Esophagus muscularis mucosa (tissue), 4 donors: ENCODE results near the gene FCRLB. TPM values are rescaled to one million over a fixed set of nuclear protein-coding genes. Genes with fewer than 3 reads are reported as not detected.

Experiments
- DNase-seq: peaks from one replicate; pipeline ENCODE4 v3.0.0-alpha.2; 2017; ENCODE audit errors: extremely low spot score
- H3K27ac ChIP-seq, 4 donors: fragments of 200-600 bp; sonication (generic); replicated peaks in 1 of 4; 1 replicate in 3 of 4; 2 replicates in 1 of 4; pipeline ENCODE4 v1.5.1; 2016 to 2019; ENCODE audit warnings: mild to moderate bottlenecking in 1 of 4
- H3K27me3 ChIP-seq, 4 donors: fragments of 200-600 bp; sonication (generic); one replicate each; pipeline versions ENCODE4 v1.5.1 to v1.6.0; 2016 to 2019
- H3K36me3 ChIP-seq, 4 donors: fragments of 200-600 bp; sonication (generic); one replicate each; pipeline ENCODE4 v1.5.1; 2016 to 2019
- H3K4me1 ChIP-seq, 4 donors: fragments of 200-600 bp; sonication (generic); one replicate each; pipeline ENCODE4 v1.5.1; 2016 to 2019
- H3K4me3 ChIP-seq, 4 donors: fragments of 200-600 bp; sonication (generic); 1 replicate in 2 of 4; 2 replicates in 2 of 4; pipeline ENCODE4 v1.5.1; 2016 to 2019; ENCODE audit warnings: mild to moderate bottlenecking in 4 of 4, moderate library complexity in 1 of 4
- H3K9me3 ChIP-seq, 4 donors: fragments of 200-600 bp; sonication (generic); 1 replicate in 3 of 4; 2 replicates in 1 of 4; pipeline ENCODE4 v1.5.1; 2016 to 2019
- EP300 ChIP-seq: sonication (generic); formaldehyde crosslinking; IDR thresholded peaks from one replicate; pipeline ENCODE4 v1.6.1; 2017; ENCODE audit warnings: antibody characterized with exemption
- POLR2A ChIP-seq: fragments of 450-650 bp; IDR thresholded peaks from one replicate; pipeline ENCODE4 v1.6.1; 2017; ENCODE audit warnings: antibody characterized with exemption, moderate library complexity, mild to moderate bottlenecking, low read depth
- POLR2AphosphoS5 ChIP-seq, 2 donors: sonication (generic); formaldehyde crosslinking; IDR thresholded peaks; one replicate each; pipeline ENCODE4 v1.6.1; 2017; ENCODE audit warnings: antibody characterized with exemption in 2 of 2
- WGBS: methylation state at CpG from one replicate; pipeline ENCODE4 v1.1.5; 2018; 5-methylcytosine and 5-hydroxymethylcytosine counted together
- intact Hi-C: fragments of 100-400 bp; cut with DNase I; formaldehyde crosslinking; loops from one replicate; pipeline ENCODE4 v1.15.1; 2023
- total RNA-seq, 4 donors: library from RNA; depleted of rRNA; stranded (reverse); fragments of >200 nt; gene quantifications; one replicate each; pipeline versions ENCODE4 v1.1.0 to v1.2.1, GENCODE V29; 2016
- TF ChIP-seq, protein P1 (sequence below), 3 experiments: fragments of 200-600 bp in 2 of 3; fragments of 450-650 bp in 1 of 3; sonication (generic) in 2 of 3; IDR thresholded peaks; one replicate each; pipeline ENCODE4 v1.5.1; 2017 to 2019; ENCODE audit warnings: antibody characterized with exemption in 3 of 3, mild to moderate bottlenecking in 2 of 3, moderate library complexity in 1 of 3

FCRLB gene
- total RNA-seq, 4 donors from 2014 or later = 0.34 to 1.3 (median 0.65) TPM; not detected in 1

DNA sequence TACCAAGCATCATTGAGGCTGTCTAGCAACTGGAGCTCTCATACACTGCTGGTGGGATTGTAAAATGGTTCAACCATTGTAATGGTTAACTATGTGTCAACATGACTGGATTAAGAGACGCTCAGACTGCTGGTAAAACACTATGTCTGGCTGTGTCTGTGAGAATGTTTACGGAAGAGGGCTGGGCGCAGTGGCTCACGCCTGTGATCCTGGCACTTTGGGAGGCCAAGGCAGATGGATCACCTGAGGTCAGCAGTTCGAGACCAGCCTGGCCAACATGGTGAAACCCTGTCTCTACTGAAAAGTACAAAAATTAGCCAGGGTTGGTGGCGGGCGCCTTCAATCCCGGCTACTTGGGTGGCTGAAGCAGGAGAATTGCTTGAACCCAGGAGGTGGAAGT is 19.1 kb upstream of the FCRLB start:
- no peak for DNase-seq
- no peaks in the 10 kb centered on the region for H3K9me3 ChIP-seq
- no peaks in the 10 kb centered on the region for H3K4me1 ChIP-seq
- TF ChIP-seq POLR2AphosphoS5 (IDR thresholded peaks at IDR 0.05) = no peak
- no peak for TF ChIP-seq POLR2A
- no peak for TF ChIP-seq EP300
- TF ChIP-seq, protein P1, sequence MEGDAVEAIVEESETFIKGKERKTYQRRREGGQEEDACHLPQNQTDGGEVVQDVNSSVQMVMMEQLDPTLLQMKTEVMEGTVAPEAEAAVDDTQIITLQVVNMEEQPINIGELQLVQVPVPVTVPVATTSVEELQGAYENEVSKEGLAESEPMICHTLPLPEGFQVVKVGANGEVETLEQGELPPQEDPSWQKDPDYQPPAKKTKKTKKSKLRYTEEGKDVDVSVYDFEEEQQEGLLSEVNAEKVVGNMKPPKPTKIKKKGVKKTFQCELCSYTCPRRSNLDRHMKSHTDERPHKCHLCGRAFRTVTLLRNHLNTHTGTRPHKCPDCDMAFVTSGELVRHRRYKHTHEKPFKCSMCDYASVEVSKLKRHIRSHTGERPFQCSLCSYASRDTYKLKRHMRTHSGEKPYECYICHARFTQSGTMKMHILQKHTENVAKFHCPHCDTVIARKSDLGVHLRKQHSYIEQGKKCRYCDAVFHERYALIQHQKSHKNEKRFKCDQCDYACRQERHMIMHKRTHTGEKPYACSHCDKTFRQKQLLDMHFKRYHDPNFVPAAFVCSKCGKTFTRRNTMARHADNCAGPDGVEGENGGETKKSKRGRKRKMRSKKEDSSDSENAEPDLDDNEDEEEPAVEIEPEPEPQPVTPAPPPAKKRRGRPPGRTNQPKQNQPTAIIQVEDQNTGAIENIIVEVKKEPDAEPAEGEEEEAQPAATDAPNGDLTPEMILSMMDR (IDR thresholded peaks at IDR 0.05) = no peak
- H3K27me3 ChIP-seq = no peaks in the 10 kb centered on the region
- no peaks in the 10 kb centered on the region for H3K36me3 ChIP-seq
- H3K4me3 ChIP-seq = no peak overlapping the region
- H3K27ac ChIP-seq = no peak overlapping the region
- 62% methylated on average over 8 of the region's 8 CpGs for WGBS
- intact Hi-C loops = no loop called here

DNA sequence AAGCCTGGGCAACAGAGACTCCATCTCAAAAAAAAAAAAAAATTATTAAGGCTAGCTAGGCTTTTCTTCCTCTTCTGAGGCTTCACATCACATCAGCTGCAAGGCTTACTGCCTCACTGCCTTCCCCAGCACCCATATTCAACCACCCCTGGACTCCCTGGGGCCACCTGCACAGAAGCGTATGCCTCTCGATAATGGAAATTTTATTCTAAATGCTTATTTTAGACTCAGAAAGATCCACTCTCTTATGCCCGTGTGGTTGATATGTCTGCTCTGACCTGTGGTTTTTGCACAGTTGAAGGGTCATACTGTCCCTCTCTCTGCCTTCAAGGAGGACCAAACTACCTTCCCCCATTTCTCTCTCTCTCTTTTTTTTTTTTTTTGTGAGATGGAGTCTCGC is 15.8 kb upstream of the FCRLB start:
- no peaks in the 10 kb centered on the region for H3K9me3 ChIP-seq
- H3K4me3 ChIP-seq = no peak overlapping the region
- WGBS = 83% methylated on average over 4 of the region's 4 CpGs
- no peak overlapping the region for H3K27ac ChIP-seq
- intact Hi-C loops = no loop called here
- TF ChIP-seq POLR2AphosphoS5 (IDR thresholded peaks at IDR 0.05) = no peak
- TF ChIP-seq, protein P1 (IDR thresholded peaks at IDR 0.05) = no peak
- no peak for TF ChIP-seq EP300
- TF ChIP-seq POLR2A = no peak
- H3K4me1 ChIP-seq = no peaks in the 10 kb centered on the region
- DNase-seq = no peak
- peaks cover 0 to under 1% (median 0%) of the 10 kb centered on the region in 4 donors for H3K27me3 ChIP-seq
- no peaks in the 10 kb centered on the region for H3K36me3 ChIP-seq

DNA sequence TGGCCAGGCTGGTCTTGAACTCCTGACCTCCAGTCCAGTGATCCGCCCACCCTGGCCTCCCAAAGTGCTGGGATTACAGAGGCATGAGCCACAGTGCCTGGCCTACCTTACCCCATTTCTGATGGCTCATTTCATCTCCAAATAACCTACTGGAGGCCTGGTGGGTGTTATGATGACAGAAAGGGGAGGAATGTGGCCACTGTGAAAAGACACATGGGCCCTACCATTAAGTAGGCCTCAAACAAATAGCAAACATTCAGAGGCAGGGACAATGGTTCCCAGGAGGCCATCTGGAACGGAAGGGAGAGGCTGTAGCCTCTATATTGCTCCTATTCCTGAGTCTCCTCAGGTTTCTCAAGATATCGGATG is 15.2 kb upstream of the FCRLB start:
- DNase-seq = no peak
- Histone ChIP-seq H3K4me3 (no peak overlapping the region), H3K36me3 (no peaks in the 10 kb centered on the region), H3K4me1 (no peaks in the 10 kb centered on the region), H3K9me3 (no peaks in the 10 kb centered on the region), H3K27ac (peak overlapping the region in 2 of 4 donors; percentile 10 to 23), H3K27me3 (peaks cover 0 to 6% (median 0%) of the 10 kb centered on the region in 4 donors)
- TF ChIP-seq POLR2A (no peak), POLR2AphosphoS5 (IDR thresholded peaks at IDR 0.05) (no peak), EP300 (no peak)
- TF ChIP-seq, protein P1 (IDR thresholded peaks at IDR 0.05) = no peak
- 79% methylated on average over 3 of the region's 3 CpGs for WGBS
- intact Hi-C loops = no loop called here

DNA sequence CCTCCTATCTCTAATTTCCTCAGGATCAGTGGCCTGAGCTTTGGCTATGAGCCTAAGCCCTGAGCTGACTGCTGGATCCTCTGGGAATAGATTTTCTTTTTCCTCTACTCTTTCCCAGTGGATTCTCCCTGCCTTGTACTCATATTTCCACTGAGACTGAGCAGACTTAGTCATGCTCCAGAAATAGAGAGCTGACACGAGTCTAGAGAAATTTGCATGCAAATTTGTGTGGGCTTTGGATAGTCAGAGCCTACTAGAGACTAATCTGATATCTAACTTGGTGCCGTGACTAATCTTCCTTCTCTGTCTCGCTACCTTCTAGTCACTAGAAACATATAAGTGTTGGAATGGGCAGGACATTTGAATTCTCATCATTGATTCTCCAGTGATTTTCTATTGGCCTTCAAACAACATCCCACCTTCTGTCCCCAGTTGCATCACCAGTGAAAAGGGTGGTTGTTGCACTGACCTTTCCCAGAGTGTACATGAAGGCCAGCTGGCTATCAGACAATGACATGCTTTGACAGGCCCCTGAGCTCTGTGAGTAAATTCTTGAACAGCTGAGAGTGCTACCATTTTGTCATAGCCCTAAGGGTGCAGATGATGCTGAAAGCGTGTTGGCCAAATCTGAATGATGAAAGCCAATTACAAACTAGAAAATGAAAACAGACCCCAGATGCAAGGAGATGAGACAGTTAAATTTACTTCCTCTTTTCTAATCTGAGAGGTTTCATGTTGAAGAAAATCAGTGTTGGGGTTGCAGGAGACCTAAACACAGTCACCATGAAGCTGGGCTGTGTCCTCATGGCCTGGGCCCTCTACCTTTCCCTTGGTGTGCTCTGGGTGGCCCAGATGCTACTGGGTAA is 14.6 kb upstream of the FCRLB start, which contains the start of gene FCRLA:
FCRLA (plus strand) TSS at position 748 of the 866 bp plus-strand sequence; CDS start at position 784, 36 bp downstream.
- Histone ChIP-seq H3K9me3 (no peaks in the 10 kb centered on the region), H3K4me1 (no peaks in the 10 kb centered on the region), H3K27me3 (peaks cover 0 to 10% (median 0%) of the 10 kb centered on the region in 4 donors), H3K4me3 (no peak within 1 kb of the TSS), H3K36me3 (no peaks in the 10 kb centered on the region), H3K27ac (peak within 1 kb of the TSS in 2 of 4 donors; percentile 10 to 23)
- WGBS = 43% methylated on average over 4 of the region's 4 CpGs
- intact Hi-C loops = no loop called here
- TF ChIP-seq POLR2AphosphoS5 (IDR thresholded peaks at IDR 0.05) = no peak
- TF ChIP-seq, protein P1 (IDR thresholded peaks at IDR 0.05) = no peak
- no peak for TF ChIP-seq POLR2A
- TF ChIP-seq EP300 = no peak
- DNase-seq = no peak
